Endothelial cell (in vitro differentiated cells): ENCODE data around the gene CLCNKA. TPM values are rescaled to one million over a fixed set of nuclear protein-coding genes. Genes with fewer than 3 reads are reported as not detected.

Experiments
- DNase-seq: peaks from one replicate; pipeline ENCODE4 v3.0.0; 2021; ENCODE audit warnings: low spot score
- H3K27ac Mint-ChIP-seq: one replicate; pipeline ENCODE4 v1.8.0; 2021; ENCODE audit warnings: mixed read lengths, inconsistent platforms; ENCODE audit not compliant: unreplicated experiment
- H3K27me3 Mint-ChIP-seq: one replicate; pipeline ENCODE4 v1.8.0; 2021; ENCODE audit warnings: mild to moderate bottlenecking, moderate library complexity, mixed read lengths, inconsistent platforms; ENCODE audit not compliant: unreplicated experiment
- H3K36me3 Mint-ChIP-seq: one replicate; pipeline ENCODE4 v1.8.0; 2021; ENCODE audit warnings: mild to moderate bottlenecking, low read depth, mixed read lengths, inconsistent platforms; ENCODE audit not compliant: unreplicated experiment
- H3K4me1 Mint-ChIP-seq: one replicate; pipeline ENCODE4 v1.8.0; 2021; ENCODE audit warnings: mild to moderate bottlenecking, mixed read lengths, inconsistent platforms; ENCODE audit not compliant: unreplicated experiment
- H3K4me3 Mint-ChIP-seq: one replicate; pipeline ENCODE4 v1.8.0; 2021; ENCODE audit warnings: mild to moderate bottlenecking, mixed read lengths, inconsistent platforms; ENCODE audit not compliant: unreplicated experiment
- H3K9me3 Mint-ChIP-seq: one replicate; pipeline ENCODE4 v1.8.0; 2021; ENCODE audit warnings: mixed read lengths, inconsistent platforms; ENCODE audit not compliant: unreplicated experiment
- CTCF ChIP-seq: fragments of 200-600 bp; sonication (generic); IDR thresholded peaks from one replicate; pipeline ENCODE4 v1.5.0; 2021; ENCODE audit warnings: antibody characterized with exemption; ENCODE audit not compliant: unreplicated experiment
- total RNA-seq: library from RNA; stranded (reverse); fragmentation: NEBNext Ultra II Directional; extraction: Animal tissue kit (Norgen Biotek cat#: 25700); gene quantifications from one replicate; pipeline ENCODE4 v1.2.1, GENCODE V29; 2021; ENCODE audit not compliant: unreplicated experiment

The CLCNKA gene
- total RNA-seq, 1 donor from 2014 or later = not detected

DNA sequence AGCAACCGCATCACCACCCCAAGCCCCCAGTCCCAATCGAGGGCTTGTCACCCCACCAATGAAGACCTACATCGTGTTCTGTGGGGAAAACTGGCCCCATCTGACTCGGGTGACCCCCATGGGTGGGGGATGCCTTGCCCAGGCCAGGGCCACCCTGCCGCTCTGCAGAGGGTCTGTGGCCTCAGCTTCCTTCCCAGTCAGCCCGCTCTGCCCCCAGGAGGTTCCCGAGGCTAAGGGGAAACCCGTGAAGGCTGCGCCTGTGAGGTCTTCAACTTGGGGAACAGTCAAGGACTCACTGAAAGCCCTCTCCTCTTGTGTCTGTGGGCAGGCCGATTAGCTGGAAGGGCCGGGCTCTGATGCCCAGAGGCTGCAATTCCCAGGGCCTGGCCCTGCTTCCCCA lies 15.8 kb upstream of the CLCNKA start:
- peaks cover 5% of the 10 kb centered on the region for H3K27me3 Mint-ChIP-seq
- no peak for DNase-seq
- H3K4me3 Mint-ChIP-seq = no peak overlapping the region
- no peaks in the 10 kb centered on the region for H3K4me1 Mint-ChIP-seq
- no peaks in the 10 kb centered on the region for H3K36me3 Mint-ChIP-seq
- no peak overlapping the region for H3K27ac Mint-ChIP-seq
- no peak for TF ChIP-seq CTCF
- no peaks in the 10 kb centered on the region for H3K9me3 Mint-ChIP-seq

DNA sequence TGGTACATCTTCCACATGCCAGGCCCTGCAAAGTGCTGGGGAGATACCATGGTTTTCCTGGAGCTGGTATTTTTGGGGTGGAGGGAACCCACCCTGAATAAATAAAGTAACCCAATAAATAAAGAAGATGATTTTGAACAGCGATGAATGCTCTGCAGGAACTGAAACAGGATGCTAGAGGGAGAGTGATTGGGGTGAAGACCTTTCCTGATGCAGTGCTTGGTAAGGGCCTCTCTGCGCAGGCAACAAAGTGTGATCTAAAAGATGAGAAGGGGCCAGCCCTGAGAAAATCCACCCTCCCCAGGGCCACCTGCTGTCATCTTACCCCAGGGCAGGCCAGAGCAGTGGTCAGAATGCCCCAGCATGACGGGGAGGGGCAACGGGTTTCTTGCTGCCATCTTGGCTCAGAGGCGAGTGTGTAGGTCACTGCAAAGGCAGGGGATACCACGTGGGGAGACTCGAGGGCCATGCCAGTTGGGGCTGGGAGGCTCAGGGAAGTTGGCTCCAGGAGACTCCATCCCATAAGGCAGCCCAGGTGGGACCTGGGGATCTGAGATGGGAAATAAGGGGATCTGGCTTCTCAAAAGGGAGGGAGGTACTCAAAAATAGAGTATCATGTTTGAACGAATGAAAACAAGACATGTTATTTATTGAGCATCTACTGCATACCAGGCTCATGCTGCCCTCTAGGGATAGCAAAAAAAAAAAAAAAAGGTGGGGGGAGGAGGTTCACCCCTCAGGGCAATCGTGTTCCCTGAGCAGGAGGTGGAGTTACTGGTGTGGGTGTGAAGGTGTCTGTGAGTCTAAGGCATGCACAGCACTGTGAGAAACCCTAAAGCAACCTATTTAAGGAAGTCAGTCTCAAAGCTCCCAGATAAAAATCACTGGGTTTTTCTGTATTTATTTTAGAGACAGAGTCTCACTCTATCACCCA lies 15.0 kb upstream of the CLCNKA start:
- Mint-ChIP-seq H3K9me3 (no peaks in the 10 kb centered on the region), H3K4me3 (no peak overlapping the region), H3K27me3 (peaks cover 5% of the 10 kb centered on the region), H3K27ac (no peak overlapping the region), H3K36me3 (no peaks in the 10 kb centered on the region), H3K4me1 (no peaks in the 10 kb centered on the region)
- TF ChIP-seq CTCF = no peak
- DNase-seq = no peak

DNA sequence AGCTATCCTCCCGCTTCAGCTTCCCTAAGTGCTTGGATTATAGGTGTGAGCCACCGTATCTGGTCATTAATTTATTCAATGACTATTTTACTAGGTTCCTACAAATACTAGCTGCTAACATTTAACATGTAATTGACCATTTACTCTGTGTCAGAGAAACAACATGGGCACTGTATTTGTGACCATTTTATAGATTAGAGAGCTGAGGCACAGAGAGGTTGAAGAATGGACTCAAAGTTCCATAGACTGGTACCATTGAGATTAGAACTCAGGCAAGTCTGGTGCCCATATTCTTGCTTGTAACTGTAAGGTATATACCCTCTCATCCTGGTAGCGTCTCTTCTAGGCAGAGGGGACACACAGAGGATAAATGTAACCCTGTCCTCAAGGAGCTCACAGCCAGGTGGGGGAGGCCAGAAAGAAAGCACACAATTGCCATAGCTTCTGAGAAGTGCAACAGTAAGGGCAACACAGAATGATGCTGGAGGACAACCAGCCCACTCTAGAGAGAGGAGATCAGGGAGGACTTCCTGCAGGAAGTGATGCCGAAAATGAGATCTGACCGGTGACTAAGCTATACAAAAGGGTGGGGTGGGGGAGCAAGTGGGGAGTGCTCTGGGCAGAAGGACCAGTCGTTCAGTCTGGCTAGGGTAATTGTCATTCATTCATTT lies 14.0 kb upstream of the CLCNKA start:
- Mint-ChIP-seq H3K27ac (peak overlapping the region; percentile 26), H3K4me3 (peak overlapping the region; percentile 42), H3K9me3 (no peaks in the 10 kb centered on the region), H3K4me1 (no peaks in the 10 kb centered on the region), H3K36me3 (no peaks in the 10 kb centered on the region), H3K27me3 (peaks cover 5% of the 10 kb centered on the region)
- no peak for DNase-seq
- TF ChIP-seq CTCF = no peak

DNA sequence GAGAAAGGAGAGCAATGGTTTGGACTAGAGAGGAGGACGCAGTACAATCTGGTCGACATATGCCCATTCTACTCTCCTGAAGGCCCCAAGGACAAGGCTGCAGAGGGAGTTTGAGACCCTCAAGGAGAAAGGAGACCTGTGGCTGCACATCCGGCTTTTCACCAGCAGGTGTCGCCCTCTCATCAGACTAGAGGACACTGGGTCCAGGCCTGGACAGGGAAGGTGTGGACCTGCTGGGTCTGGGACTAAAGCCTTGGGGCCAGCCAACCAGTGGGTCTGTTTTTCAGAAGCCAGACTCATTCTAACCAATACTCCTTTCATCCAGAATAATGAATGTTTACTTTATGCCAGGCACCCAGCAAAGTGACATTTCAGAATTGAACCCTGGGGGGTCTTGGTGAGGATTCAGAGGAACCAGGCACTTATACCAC lies 12.8 kb upstream of the CLCNKA start:
- H3K4me1 Mint-ChIP-seq = no peaks in the 10 kb centered on the region
- peaks cover 5% of the 10 kb centered on the region for H3K27me3 Mint-ChIP-seq
- no peaks in the 10 kb centered on the region for H3K9me3 Mint-ChIP-seq
- H3K36me3 Mint-ChIP-seq = no peaks in the 10 kb centered on the region
- H3K27ac Mint-ChIP-seq = no peak overlapping the region
- DNase-seq = peak; percentile 85
- peak; percentile 98 for TF ChIP-seq CTCF
- no peak overlapping the region for H3K4me3 Mint-ChIP-seq

GRCh38 chr1:16009678-16010077 lies 12.2 kb upstream of the CLCNKA start:
- peaks cover 3% of the 10 kb centered on the region for H3K36me3 Mint-ChIP-seq
- H3K4me1 Mint-ChIP-seq = no peaks in the 10 kb centered on the region
- peaks cover 5% of the 10 kb centered on the region for H3K27me3 Mint-ChIP-seq
- H3K9me3 Mint-ChIP-seq = no peaks in the 10 kb centered on the region
- TF ChIP-seq CTCF = no peak
- no peak for DNase-seq
- peak overlapping the region; percentile 32 for H3K27ac Mint-ChIP-seq
- H3K4me3 Mint-ChIP-seq = no peak overlapping the region
